Measurements from ENCODE around the gene TTC17. TPM values are rescaled to one million over a fixed set of nuclear protein-coding genes. Genes with fewer than 3 reads are reported as not detected.

Gene TTC17
- total and polyA plus RNA-seq, 2 of the 8 experiments (the other 6 are each of a cell fraction or from before 2014, with no cell fraction given) = 65.1 to 80.1 TPM

DNA sequence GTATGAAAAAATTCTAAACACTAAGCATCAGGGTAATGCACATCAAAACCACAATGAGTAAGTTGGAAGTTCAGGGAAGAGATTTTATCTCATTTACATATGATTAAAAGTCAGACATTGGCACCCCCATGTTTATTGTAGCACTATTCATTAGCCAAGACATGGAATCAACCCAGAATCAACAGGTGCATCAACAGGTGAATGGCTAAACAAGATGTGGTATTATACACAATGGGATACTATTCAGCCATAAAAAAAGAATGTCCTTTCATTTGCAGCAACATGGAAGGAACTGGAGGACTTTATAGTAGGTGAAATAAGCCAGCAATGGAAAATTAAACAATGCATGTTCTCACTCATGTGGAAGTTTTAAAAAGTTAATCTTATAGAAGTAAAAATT lies 17.6 kb upstream of the TTC17 start (continued):
- no peak for TF ChIP-seq PHF8 (conservative IDR thresholded peaks at IDR 0.05; ENCODE audit: low read depth, low read length)
- no peak for TF ChIP-seq ZNF274 (IDR thresholded peaks at IDR 0.05; ENCODE audit: borderline replicate concordance, extremely low read depth, low read length)
- no peak for TF ChIP-seq SP1 (IDR thresholded peaks at IDR 0.05; ENCODE audit: low read depth, low read length)

All from H1 (cell line).